Astrocyte (in vitro differentiated cells and primary cell): ENCODE data around the gene DENND1C.

Source experiments
- EZH2 ChIP-seq: IDR thresholded peaks from 2 replicates; pipeline ENCODE4 v1.6.1; 2012; ENCODE audit warnings: mild to moderate bottlenecking, low read length, inconsistent platforms; ENCODE audit not compliant: insufficient read depth
- TF ChIP-seq, protein P1 (sequence below): IDR thresholded peaks from 2 replicates; pipeline ENCODE4 v1.5.1; 2011; ENCODE audit warnings: low read depth, mild to moderate bottlenecking, inconsistent platforms, low read length, moderate library complexity; ENCODE audit not compliant: insufficient read depth

DNA sequence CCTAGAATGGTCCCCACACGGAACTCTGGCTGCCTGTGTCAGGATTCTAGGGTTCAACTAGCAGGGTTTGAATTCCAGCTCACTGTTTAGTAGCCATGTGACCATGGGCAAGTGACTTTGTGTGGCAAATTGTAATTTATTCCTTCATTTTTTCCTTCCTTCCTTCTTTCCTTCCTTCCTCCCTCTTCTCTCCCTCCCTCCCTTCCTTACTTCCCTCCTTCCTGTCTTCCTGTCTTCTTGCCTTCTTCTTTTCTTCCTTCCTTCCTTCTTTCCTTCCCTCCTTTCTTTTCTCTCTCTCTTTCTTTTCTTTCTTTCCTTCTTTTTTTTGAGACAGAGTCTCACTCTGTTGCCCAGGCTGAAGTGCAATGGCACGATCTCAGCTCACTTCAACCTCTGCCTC is 8.5 kb upstream of the DENND1C start:
- no peak for TF ChIP-seq EZH2
- TF ChIP-seq, protein P1, sequence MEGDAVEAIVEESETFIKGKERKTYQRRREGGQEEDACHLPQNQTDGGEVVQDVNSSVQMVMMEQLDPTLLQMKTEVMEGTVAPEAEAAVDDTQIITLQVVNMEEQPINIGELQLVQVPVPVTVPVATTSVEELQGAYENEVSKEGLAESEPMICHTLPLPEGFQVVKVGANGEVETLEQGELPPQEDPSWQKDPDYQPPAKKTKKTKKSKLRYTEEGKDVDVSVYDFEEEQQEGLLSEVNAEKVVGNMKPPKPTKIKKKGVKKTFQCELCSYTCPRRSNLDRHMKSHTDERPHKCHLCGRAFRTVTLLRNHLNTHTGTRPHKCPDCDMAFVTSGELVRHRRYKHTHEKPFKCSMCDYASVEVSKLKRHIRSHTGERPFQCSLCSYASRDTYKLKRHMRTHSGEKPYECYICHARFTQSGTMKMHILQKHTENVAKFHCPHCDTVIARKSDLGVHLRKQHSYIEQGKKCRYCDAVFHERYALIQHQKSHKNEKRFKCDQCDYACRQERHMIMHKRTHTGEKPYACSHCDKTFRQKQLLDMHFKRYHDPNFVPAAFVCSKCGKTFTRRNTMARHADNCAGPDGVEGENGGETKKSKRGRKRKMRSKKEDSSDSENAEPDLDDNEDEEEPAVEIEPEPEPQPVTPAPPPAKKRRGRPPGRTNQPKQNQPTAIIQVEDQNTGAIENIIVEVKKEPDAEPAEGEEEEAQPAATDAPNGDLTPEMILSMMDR, result no peak
